Measurements from ENCODE around the gene OR2M4.
"Not testable (repeated sequence)": the region's sequence is repeated elsewhere in the genome, so short reads cannot be mapped to it uniquely, and the experiment has no call there.

The OR2M4 gene, protein sequence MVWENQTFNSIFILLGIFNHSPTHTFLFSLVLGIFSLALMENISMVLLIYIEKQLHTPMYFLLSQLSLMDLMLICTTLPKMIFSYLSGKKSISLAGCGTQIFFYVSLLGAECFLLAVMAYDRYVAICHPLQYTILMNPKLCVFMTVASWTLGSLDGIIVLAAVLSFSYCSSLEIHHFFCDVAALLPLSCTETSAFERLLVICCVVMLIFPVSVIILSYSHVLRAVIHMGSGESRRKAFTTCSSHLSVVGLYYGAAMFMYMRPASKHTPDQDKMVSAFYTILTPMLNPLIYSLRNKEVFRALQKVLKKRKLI

GRCh38 chr1:248231117-248231516, at the start of gene OR2M4:
Gene OR2M4, plus strand, starts transcription at chr1:248231417. Its CDS starts 7,512 bp downstream, at chr1:248238929.
- no peak for DNase-seq (ENCODE audit: low spot score in 2 of 2)
- Histone ChIP-seq H3K4me3 (no peak within 1 kb of the TSS), H3K9me3 (no peaks in the 10 kb centered on the region), H3K27me3 (ENCODE audit: low read depth) (no peaks in the 10 kb centered on the region), H3K4me1 (no peaks in the 10 kb centered on the region), H3K36me3 (replicated peaks) (no peaks in the 10 kb centered on the region)
- in situ Hi-C loops (cut with MboI; ENCODE audit: low sequenced_read_pairs), result no loop called here

DNA sequence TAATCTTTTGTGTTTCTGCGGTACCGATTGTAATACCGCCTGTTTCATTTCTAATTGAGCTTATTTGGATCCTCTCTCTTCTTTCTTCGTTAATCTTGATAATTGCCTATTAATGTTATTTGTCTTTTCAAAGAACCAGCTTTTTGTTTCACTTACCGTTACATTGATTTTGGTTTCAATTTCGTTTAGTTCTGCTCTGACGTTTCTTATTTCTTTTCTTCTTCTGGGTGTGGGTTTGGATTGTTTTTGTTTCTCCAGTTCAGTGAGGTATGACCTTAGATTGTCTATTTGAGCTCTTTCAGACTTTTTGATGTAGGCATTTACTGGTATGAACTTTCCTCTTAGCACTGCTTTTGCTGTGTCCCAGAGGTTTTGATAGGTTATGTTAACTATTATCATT, 47.2 kb upstream of the OR2M4 start:
- no peak overlapping the region for H3K4me3 ChIP-seq
- in situ Hi-C loops (cut with MboI; ENCODE audit: low sequenced_read_pairs), result no loop called here
- H3K9me3 ChIP-seq, result no peaks in the 10 kb centered on the region
- no peak for DNase-seq (ENCODE audit: low spot score in 2 of 2)
- no peaks in the 10 kb centered on the region for H3K36me3 ChIP-seq (replicated peaks)
- no peaks in the 10 kb centered on the region for H3K27me3 ChIP-seq (ENCODE audit: low read depth)
- no peaks in the 10 kb centered on the region for H3K4me1 ChIP-seq

DNA sequence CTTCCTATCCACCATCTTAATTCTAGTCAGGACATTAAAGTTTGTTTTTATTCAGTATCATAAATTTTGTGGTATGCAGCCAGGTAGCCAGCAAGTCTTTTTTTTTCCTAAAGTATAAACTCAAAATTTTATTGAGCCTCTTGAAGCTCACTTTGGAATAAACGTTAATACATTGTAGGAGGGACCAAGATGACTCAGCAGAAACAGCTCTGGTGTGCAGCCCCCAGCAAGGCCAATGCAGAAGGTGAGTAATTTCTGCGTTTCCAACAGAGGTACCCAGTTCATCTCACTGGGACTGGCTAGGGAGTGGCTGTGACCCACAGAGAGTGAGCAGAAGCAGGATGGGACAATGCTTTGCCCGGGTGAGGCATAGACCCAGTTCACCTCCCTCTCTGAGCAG, 43.9 kb upstream of the OR2M4 start:
- DNase-seq (ENCODE audit: low spot score in 2 of 2), result no peak
- Histone ChIP-seq H3K27me3 (ENCODE audit: low read depth) (no peaks in the 10 kb centered on the region), H3K9me3 (no peaks in the 10 kb centered on the region), H3K4me3 (no peak overlapping the region), H3K4me1 (no peaks in the 10 kb centered on the region), H3K36me3 (replicated peaks) (no peaks in the 10 kb centered on the region)
- in situ Hi-C loops (cut with MboI; ENCODE audit: low sequenced_read_pairs), result no loop called here

DNA sequence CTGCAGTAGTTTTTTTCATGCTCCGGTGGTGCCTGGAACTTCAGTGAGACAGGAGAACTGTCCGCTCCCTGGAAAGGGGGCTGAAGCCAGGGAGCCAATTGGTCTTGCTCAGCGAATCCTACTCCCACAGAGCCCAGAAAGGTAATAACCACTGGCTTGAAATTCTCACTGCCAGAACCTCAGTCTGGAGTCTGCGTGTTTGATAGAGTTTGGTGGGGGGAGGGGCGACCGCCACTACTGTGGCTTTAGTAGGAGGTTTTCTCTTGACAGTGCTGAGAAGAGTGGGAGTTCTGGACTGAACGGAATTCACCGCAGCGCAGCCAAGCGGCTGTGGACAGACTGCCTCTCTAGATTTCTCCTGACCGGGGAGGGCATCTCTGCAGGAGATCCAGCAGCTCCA, 42.2 kb upstream of the OR2M4 start:
- no peaks in the 10 kb centered on the region for H3K4me1 ChIP-seq
- H3K4me3 ChIP-seq, result no peak overlapping the region
- no peak for DNase-seq (ENCODE audit: low spot score in 2 of 2)
- H3K9me3 ChIP-seq, result no peaks in the 10 kb centered on the region; the same call in 1 of the 2 replicates
- in situ Hi-C loops (cut with MboI; ENCODE audit: low sequenced_read_pairs), result no loop called here
- no peaks in the 10 kb centered on the region for H3K36me3 ChIP-seq (replicated peaks)
- H3K27me3 ChIP-seq (ENCODE audit: low read depth), result no peaks in the 10 kb centered on the region

GRCh38 chr1:248194117-248194516, 37.1 kb upstream of the OR2M4 start:
- H3K4me1 ChIP-seq, result no peaks in the 10 kb centered on the region
- no peaks in the 10 kb centered on the region for H3K27me3 ChIP-seq (ENCODE audit: low read depth)
- H3K4me3 ChIP-seq, result no peak overlapping the region
- H3K9me3 ChIP-seq, result no peaks in the 10 kb centered on the region; the same call in 1 of the 2 replicates
- DNase-seq (ENCODE audit: low spot score in 2 of 2), result no peak
- no peaks in the 10 kb centered on the region for H3K36me3 ChIP-seq (replicated peaks)
- in situ Hi-C loops (cut with MboI; ENCODE audit: low sequenced_read_pairs), result no loop called here

DNA sequence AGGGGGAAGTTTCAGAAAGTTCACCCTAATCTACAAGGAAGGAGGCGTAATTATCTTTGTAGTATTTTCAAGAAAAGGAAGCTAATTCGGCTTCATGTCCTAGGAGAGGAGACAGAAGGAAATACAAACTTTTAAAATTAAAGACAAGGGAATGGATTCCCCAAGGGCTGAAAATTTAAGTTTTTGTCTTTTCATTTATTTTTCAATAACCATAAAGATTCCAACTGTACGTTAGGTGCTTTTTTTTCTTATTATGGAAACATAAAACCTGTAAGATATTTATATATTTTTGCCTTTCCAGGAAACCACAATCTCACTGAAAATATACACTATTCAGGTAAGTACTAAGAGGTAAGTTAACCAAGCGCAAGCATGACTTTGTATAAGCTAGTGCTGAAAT, 34.3 kb upstream of the OR2M4 start, which contains the start of gene OR2M3:
Gene OR2M3, plus strand, starts transcription at position 301 of the 400 bp plus-strand sequence. CDS start 5,803 bp downstream, outside the sequence.
- H3K9me3 ChIP-seq, result no peaks in the 10 kb centered on the region; the same call in 1 of the 2 replicates

DNA sequence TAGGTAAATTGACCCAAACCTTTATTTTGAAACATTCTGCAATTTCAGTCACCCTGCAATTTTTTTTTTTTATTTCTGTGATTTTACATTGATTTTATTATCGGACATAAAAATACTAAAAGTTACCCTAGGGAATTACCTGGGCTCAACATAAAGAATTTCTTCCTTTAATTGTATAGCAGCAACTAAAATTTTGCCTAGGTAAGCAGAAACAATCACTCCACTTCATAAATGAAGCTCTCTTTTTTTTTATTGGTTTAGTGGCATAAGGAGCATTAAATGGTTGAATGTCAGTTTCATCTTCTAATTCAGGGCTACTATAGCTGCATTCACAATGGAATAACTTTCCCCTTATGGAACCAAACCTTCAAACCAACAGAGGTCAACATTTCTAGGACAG, 15.3 kb upstream of the OR2M4 start:
- DNase-seq (ENCODE audit: low spot score in 2 of 2), result no peak
- no peaks in the 10 kb centered on the region for H3K4me1 ChIP-seq
- H3K9me3 ChIP-seq, result no peaks in the 10 kb centered on the region
- no peaks in the 10 kb centered on the region for H3K27me3 ChIP-seq (ENCODE audit: low read depth)
- in situ Hi-C loops (cut with MboI; ENCODE audit: low sequenced_read_pairs), result no loop called here
- H3K4me3 ChIP-seq, result no peak overlapping the region
- no peaks in the 10 kb centered on the region for H3K36me3 ChIP-seq (replicated peaks)

More for the DNA sequence above, 34.3 kb upstream of the OR2M4 start, which contains the start of gene OR2M3:
- Histone ChIP-seq H3K27me3 (ENCODE audit: low read depth) (no peaks in the 10 kb centered on the region), H3K4me1 (no peaks in the 10 kb centered on the region), H3K4me3 (no peak within 1 kb of the TSS), H3K36me3 (replicated peaks) (no peaks in the 10 kb centered on the region)
- in situ Hi-C loops (cut with MboI; ENCODE audit: low sequenced_read_pairs), result no loop called here
- no peak for DNase-seq (ENCODE audit: low spot score in 2 of 2)

DNA sequence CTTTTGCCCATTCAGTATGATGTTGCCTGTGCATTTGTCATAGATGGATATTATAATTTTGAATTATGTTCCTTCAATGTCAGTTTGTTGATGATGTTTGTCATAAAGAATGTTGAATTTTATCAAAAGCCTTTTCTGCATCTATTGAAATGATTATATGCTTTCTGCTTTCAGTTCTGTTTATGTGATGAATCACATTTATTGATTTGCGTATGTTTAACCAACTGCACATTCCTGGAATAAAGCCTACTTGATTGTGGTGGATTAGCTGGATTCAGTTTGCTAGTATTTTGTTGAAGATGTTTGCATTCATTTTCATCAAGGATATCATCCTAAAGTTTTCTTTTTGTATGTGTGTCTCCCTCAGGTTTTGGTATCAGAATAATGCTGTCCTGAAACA, 5.7 kb upstream of the OR2M4 start:
- H3K27me3 ChIP-seq (ENCODE audit: low read depth), result no peaks in the 10 kb centered on the region
- H3K4me1 ChIP-seq, result no peaks in the 10 kb centered on the region
- in situ Hi-C loops (cut with MboI; ENCODE audit: low sequenced_read_pairs), result no loop called here

DNA sequence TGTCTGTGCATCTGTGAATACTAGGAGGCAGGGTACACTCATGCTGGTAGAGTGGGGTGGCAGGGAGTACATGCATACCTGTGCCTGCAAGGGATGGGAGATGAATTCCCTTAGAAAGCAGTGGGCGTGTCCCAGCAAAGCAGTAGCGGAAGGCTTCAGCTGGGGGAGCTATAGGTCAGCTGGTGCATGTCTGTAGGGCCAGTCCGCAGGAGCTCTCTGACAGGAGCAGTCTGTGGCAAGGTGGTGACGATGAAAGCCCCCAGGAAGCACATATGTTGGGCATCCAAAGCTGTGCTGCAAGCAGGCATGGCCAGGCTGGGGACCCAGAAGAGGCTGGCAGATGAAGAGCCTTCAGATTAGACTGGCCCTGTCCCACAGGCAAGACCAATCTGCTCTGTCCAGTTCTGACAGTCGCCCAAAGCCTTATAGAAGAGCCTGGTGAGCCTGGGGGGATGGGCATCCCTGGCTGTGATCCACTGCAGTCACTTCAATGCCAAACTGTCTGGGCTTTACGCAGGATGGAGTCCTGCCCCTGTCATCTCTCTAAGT, 1.8 kb upstream of the OR2M4 start:
- Histone ChIP-seq H3K4me3 (no peak overlapping the region), H3K9me3 (no peaks in the 10 kb centered on the region), H3K4me1 (no peaks in the 10 kb centered on the region), H3K36me3 (replicated peaks) (no peaks in the 10 kb centered on the region), H3K27me3 (ENCODE audit: low read depth) (no peaks in the 10 kb centered on the region)
- in situ Hi-C loops (cut with MboI; ENCODE audit: low sequenced_read_pairs), result no loop called here
- no peak for DNase-seq (ENCODE audit: low spot score in 2 of 2)

More for the DNA sequence above, 5.7 kb upstream of the OR2M4 start:
- no peaks in the 10 kb centered on the region for H3K36me3 ChIP-seq (replicated peaks)
- no peak overlapping the region for H3K4me3 ChIP-seq
- no peaks in the 10 kb centered on the region for H3K9me3 ChIP-seq
- no peak for DNase-seq (ENCODE audit: low spot score in 2 of 2)

DNA sequence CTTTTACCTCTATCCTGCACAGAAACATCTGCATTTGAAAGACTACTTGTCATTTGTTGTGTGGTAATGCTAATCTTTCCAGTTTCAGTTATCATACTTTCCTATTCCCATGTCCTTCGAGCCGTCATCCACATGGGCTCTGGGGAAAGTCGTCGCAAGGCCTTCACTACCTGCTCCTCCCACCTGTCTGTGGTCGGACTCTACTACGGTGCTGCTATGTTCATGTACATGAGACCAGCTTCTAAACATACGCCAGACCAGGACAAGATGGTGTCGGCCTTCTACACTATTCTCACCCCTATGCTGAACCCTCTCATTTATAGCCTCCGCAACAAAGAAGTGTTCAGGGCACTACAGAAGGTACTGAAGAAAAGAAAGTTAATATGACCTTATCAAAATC, 8.3 kb downstream of the OR2M4 start:
- H3K27me3 ChIP-seq (ENCODE audit: low read depth), result no peaks in the 10 kb centered on the region
- no peaks in the 10 kb centered on the region for H3K9me3 ChIP-seq
- no peaks in the 10 kb centered on the region for H3K4me1 ChIP-seq
- H3K4me3 ChIP-seq, result no peak overlapping the region
- no peak for DNase-seq (ENCODE audit: low spot score in 2 of 2)
- in situ Hi-C loops (cut with MboI; ENCODE audit: low sequenced_read_pairs), result no loop called here
- H3K36me3 ChIP-seq (replicated peaks), result no peaks in the 10 kb centered on the region

DNA sequence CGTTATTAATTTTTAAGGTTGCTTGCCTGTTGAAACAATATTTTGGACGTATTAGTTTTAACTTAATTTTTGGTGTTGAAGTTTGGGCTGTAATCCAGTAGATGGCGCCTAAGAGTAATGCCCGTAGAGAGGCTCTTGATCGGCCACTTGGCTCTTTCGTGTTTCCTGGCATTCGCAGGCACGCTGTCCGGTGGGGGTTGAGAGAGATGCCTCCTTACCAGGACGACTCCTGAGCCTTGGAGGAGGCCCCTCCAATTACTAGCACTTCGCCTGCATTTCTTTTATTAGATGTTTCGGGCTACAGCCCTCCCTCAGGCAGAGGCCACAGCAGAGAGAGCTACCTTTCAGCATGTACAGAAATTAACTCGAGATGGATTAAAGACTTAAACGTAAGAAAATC, 12.0 kb downstream of the OR2M4 start:
- no peaks in the 10 kb centered on the region for H3K9me3 ChIP-seq

DNA sequence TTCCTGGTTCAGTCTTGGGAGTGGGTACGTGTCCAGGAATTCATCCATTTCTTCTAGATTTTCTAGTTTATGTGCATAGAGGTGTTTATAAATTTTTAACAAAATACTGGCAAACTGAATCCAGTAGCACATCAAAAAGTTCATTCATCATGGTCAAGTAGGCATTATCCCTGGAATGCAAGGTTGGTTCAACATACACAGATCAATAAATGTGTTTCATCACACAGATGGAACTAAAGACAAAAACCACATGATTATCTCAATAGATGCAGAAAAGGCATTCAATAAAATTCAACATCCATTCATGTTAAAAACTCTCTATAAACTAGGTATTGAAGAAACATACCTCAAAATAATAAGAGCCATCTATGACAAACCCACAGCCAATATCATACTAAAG, 28.1 kb downstream of the OR2M4 start:
- H3K36me3 ChIP-seq (replicated peaks); H3K4me1 ChIP-seq; H3K4me3 ChIP-seq; H3K9me3 ChIP-seq; DNase-seq (ENCODE audit: low spot score in 2 of 2); H3K27me3 ChIP-seq (ENCODE audit: low read depth); in situ Hi-C loops (cut with MboI; ENCODE audit: low sequenced_read_pairs): not testable (repeated sequence)

More for the DNA sequence above, 12.0 kb downstream of the OR2M4 start:
- DNase-seq (ENCODE audit: low spot score in 2 of 2), result peak; percentile 35 to 53
- Histone ChIP-seq H3K27me3 (ENCODE audit: low read depth) (no peaks in the 10 kb centered on the region), H3K36me3 (replicated peaks) (no peaks in the 10 kb centered on the region), H3K4me3 (no peak overlapping the region), H3K4me1 (no peaks in the 10 kb centered on the region)
- in situ Hi-C loops (cut with MboI; ENCODE audit: low sequenced_read_pairs), result no loop called here

- Histone ChIP-seq H3K4me1 (no peaks in the 10 kb centered on the region), H3K36me3 (replicated peaks) (no peaks in the 10 kb centered on the region), H3K4me3 (no peak overlapping the region), H3K27me3 (ENCODE audit: low read depth) (no peaks in the 10 kb centered on the region), H3K9me3 (no peaks in the 10 kb centered on the region)
- in situ Hi-C loops (cut with MboI; ENCODE audit: low sequenced_read_pairs), result no loop called here
- DNase-seq (ENCODE audit: low spot score in 2 of 2), result no peak
Measured at GRCh38 chr1:248268178-248268577, 37.0 kb downstream of the OR2M4 start.

- H3K4me1 ChIP-seq; H3K27me3 ChIP-seq (ENCODE audit: low read depth); H3K9me3 ChIP-seq; H3K36me3 ChIP-seq (replicated peaks); DNase-seq (ENCODE audit: low spot score in 2 of 2); H3K4me3 ChIP-seq; in situ Hi-C loops (cut with MboI; ENCODE audit: low sequenced_read_pairs): not testable (repeated sequence)
Measured at GRCh38 chr1:248273225-248273624, 42.0 kb downstream of the OR2M4 start.

Measured in HAP-1 (cell line).